PC-3 (cell line): ENCODE measurements around the gene CTSF. TPM values are rescaled to one million over a fixed set of nuclear protein-coding genes. Genes with fewer than 3 reads are reported as not detected.
"Not testable (repeated sequence)": the region's sequence is repeated elsewhere in the genome, so short reads cannot be mapped to it uniquely, and the experiment has no call there.

Experiments
- ATAC-seq: fragments of 200-7000 bp; cut with Tn5 transposase; 2 replicates; pipeline ENCODE4 v1.9.1; 2020; ENCODE audit warnings: mild to moderate bottlenecking, moderate library complexity
- BruUV-seq: library from RNA; stranded (reverse); fragments of 400-500 nt; replicated peaks from 2 replicates; lab custom pipeline; 2021; lab: Mats Ljungman, UMichigan
- CTCF ChIA-PET: fragments of 300-600 bp; sonication (Branson Sonifier 250); formaldehyde crosslinking; loops from one replicate; lab custom pipeline; 2022; ENCODE audit warnings: antibody characterized with exemption; lab: Charles Lee
- POLR2A ChIA-PET: fragments of 300-600 bp; sonication (Branson Sonifier 250); formaldehyde crosslinking; loops from one replicate; lab custom pipeline; 2022; ENCODE audit warnings: antibody characterized with exemption; ENCODE audit not compliant: unreplicated experiment; lab: Charles Lee
- DNase-seq: peaks from one replicate; pipeline ENCODE4 v3.0.0-alpha.2; 2015
- H2AFZ ChIP-seq: fragments of 300-600 bp; sonication (generic); 2 replicates; pipeline ENCODE4 v1.6.0; 2016; ENCODE audit warnings: antibody characterized with exemption, low read length
- H3F3A ChIP-seq: fragments of 300-600 bp; sonication (generic); one replicate; pipeline ENCODE4 v1.6.0; 2017; ENCODE audit warnings: antibody characterized with exemption, low read length, control low read depth, mild to moderate bottlenecking; ENCODE audit not compliant: unreplicated experiment
- H3K27ac ChIP-seq: fragments of 300-600 bp; sonication (generic); 2 replicates; pipeline ENCODE4 v1.5.1; 2016; ENCODE audit warnings: mild to moderate bottlenecking, low read length
- H3K27me3 ChIP-seq: fragments of 300-600 bp; sonication (generic); 2 replicates; pipeline ENCODE4 v1.6.1; 2016; ENCODE audit warnings: low read length, mixed read lengths
- H3K36me3 ChIP-seq: fragments of 300-600 bp; sonication (generic); 2 replicates; pipeline ENCODE4 v1.6.1; 2016; ENCODE audit warnings: low read depth, mixed run types, low read length, mixed read lengths
- H3K4me1 ChIP-seq: fragments of 300-600 bp; sonication (generic); 2 replicates; pipeline ENCODE4 v1.5.1; 2016; ENCODE audit warnings: low read length; ENCODE audit not compliant: insufficient read depth
- H3K4me2 ChIP-seq: fragments of 300-600 bp; sonication (generic); 2 replicates; pipeline ENCODE4 v1.6.0; 2016; ENCODE audit warnings: low read length
- H3K4me3 ChIP-seq: fragments of 300-600 bp; sonication (generic); 2 replicates; pipeline ENCODE4 v1.5.1; 2016; ENCODE audit warnings: mild to moderate bottlenecking, low read length, mixed read lengths
- H3K79me2 ChIP-seq: fragments of 300-600 bp; sonication (generic); 2 replicates; pipeline ENCODE4 v1.6.1; 2017; ENCODE audit warnings: low read length, mixed read lengths
- H3K9ac ChIP-seq: fragments of 300-600 bp; sonication (generic); 2 replicates; pipeline ENCODE4 v1.6.0; 2016; ENCODE audit warnings: mild to moderate bottlenecking, low read length
- H3K9me2 ChIP-seq: fragments of 300-600 bp; sonication (generic); replicated peaks from 2 replicates; pipeline ENCODE4 v1.6.1; 2016; ENCODE audit warnings: mixed run types, low read length, mixed read lengths
- H3K9me3 ChIP-seq: fragments of 300-600 bp; sonication (generic); 2 replicates; pipeline ENCODE4 v1.6.1; 2016; ENCODE audit warnings: low read length, mixed read lengths
- H4K20me1 ChIP-seq: fragments of 300-600 bp; sonication (generic); 2 replicates; pipeline ENCODE4 v1.6.1; 2016; ENCODE audit warnings: low read length, mixed read lengths
- EZH2 ChIP-seq: fragments of 300-600 bp; sonication (generic); IDR thresholded peaks from one replicate; pipeline ENCODE4 v1.6.1; 2017; ENCODE audit warnings: antibody characterized with exemption, mild to moderate bottlenecking, low read length; ENCODE audit not compliant: unreplicated experiment
- EZH2phosphoT487 ChIP-seq: fragments of 300-600 bp; sonication (generic); IDR thresholded peaks from 2 replicates; pipeline ENCODE4 v1.6.1; 2018; ENCODE audit warnings: mild to moderate bottlenecking, antibody characterized with exemption, low read length, borderline replicate concordance
- intact Hi-C: fragments of 100-400 bp; cut with micrococcal nuclease; formaldehyde crosslinking; loops from 2 replicates; pipeline ENCODE4 v1.9.0; 2023
- total RNA-seq: library from RNA; depleted of rRNA; stranded (reverse); fragments of >200 nt; gene quantifications from 2 replicates; pipeline ENCODE4 v1.2.3, GENCODE V29; 2014
- TF ChIP-seq, protein P1 (sequence below): fragments of 300-600 bp; sonication (generic); conservative IDR thresholded peaks from 2 replicates; pipeline ENCODE4 v1.5.1; 2017; ENCODE audit warnings: antibody characterized with exemption, low read depth, mild to moderate bottlenecking, low read length

The CTSF gene
- total RNA-seq, 1 experiment from 2014 or later, result 9.4 TPM

DNA sequence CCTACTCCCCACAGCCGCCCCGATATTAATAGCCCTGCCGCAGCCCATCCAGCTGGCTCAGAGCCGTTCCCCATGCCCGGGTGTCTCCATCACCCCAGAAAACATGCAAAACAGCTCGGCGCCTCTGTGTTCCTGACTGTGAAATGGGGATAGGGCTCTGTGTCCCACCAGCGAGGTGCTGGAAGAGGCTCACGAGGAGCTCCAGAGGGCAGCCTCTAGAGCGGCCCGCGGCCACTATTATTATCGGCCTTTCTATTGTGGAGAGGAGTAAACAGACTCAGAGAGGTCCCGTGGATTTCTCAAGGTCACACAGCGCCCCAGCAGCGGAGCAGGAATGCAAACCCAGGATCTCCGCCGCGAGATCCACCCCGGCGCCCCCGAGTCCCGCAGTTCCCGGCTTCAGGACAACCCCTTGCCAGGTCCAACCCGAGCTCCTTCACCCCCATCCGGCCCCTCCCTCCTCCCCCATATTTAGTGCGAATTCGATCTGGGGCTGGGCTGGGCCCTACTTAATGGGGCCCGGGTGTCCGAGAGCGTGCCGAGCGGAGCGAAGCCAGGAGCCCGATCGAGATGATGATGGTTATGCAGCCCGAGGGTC, 21.9 kb downstream of the CTSF start, which contains the start of gene ACTN3:
ACTN3 (plus strand) TSS at position 536 of the 598 bp plus-strand sequence; CDS start at position 571, 35 bp downstream.
- Histone ChIP-seq H3K9me2 (no peaks in the 10 kb centered on the region), H3K4me2 (peak within 1 kb of the TSS; percentile 88), H3K9ac (peak within 1 kb of the TSS; percentile 89), H3K36me3 (no peaks in the 10 kb centered on the region), H3K27ac (0 out of 2 replicates have a peak within 1 kb of the TSS, but pooled peaks have one; percentile 10), H3K4me1 (peaks cover 21% of the 10 kb centered on the region), H3K9me3 (no peaks in the 10 kb centered on the region), H2AFZ (peak within 1 kb of the TSS; percentile 96), H3K4me3 (peak within 1 kb of the TSS; percentile 89), H3F3A (no peaks in the 10 kb centered on the region), H4K20me1 (no peaks in the 10 kb centered on the region), H3K79me2 (0 out of 2 replicates have a peak, but pooled peaks cover 4% of the 10 kb centered on the region), H3K27me3 (no peaks in the 10 kb centered on the region)
- DNase-seq, result no peak
- TF ChIP-seq EZH2phosphoT487 (no peak), EZH2 (no peak)
- TF ChIP-seq, protein P1, sequence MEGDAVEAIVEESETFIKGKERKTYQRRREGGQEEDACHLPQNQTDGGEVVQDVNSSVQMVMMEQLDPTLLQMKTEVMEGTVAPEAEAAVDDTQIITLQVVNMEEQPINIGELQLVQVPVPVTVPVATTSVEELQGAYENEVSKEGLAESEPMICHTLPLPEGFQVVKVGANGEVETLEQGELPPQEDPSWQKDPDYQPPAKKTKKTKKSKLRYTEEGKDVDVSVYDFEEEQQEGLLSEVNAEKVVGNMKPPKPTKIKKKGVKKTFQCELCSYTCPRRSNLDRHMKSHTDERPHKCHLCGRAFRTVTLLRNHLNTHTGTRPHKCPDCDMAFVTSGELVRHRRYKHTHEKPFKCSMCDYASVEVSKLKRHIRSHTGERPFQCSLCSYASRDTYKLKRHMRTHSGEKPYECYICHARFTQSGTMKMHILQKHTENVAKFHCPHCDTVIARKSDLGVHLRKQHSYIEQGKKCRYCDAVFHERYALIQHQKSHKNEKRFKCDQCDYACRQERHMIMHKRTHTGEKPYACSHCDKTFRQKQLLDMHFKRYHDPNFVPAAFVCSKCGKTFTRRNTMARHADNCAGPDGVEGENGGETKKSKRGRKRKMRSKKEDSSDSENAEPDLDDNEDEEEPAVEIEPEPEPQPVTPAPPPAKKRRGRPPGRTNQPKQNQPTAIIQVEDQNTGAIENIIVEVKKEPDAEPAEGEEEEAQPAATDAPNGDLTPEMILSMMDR, result no peak
- ATAC-seq, result no peak
- CTCF ChIA-PET, result interaction anchor here (0.6 kb wide), 1 partner anchor 116 kb away, joined by 17 read pairs; no protein-coding TSS in a partner anchor
- POLR2A ChIA-PET, result interaction anchor here (0.6 to 0.8 kb wide), 5 partner anchors 10 to 113 kb away, joined by 3 to 7 read pairs (median 3); partner anchors contain the start of gene DPP3
- intact Hi-C loops, result loop anchor here (1.0 to 2.0 kb wide), 2 partner anchors 46 to 70 kb away; partner anchors contain the start of gene RBM14
- BruUV-seq, result no TSS peak

DNA sequence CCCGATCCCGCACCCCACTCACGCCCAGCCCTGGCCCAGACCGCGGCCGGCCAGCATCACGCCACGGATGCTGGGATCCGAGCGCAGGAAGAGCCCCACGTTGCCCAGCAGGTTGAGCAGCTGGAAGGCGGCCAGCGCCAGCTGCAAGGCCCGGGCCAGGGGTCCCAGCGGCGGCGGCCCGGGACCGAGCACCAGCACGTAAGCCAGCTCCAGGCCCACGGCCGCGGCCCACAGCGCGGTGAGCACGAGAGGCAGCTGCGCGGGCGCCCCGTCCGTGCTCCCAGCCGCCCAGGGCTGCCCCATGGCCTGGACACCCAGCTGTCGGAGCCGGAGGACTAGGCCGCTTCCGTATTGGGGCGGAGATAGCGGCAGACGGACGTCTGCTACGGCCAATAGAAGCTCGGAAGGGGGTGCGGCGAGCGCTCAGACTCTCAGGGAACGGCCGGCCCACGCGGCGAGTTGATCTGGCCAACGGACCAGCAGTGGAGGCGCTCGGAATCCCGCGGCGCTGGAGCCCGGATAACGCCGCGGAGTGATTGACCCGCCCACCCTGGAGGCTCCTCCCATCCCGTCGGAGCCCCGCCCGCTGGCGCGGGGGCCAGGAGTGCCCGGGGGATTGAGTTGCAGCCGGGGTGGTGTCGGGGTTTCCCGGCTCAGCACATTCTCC, 22.6 kb downstream of the CTSF start, which contains the start of gene ZDHHC24:
ZDHHC24 (minus strand) TSS at position 348 of the 667 bp plus-strand sequence; CDS start at position 303, 45 bp downstream.
- H3K27ac ChIP-seq, result 0 out of 2 replicates have a peak within 1 kb of the TSS, but pooled peaks have one; percentile 10
- H3F3A ChIP-seq, result no peaks in the 10 kb centered on the region
- intact Hi-C loops, result loop anchor here (1.0 to 2.0 kb wide), 2 partner anchors 46 to 71 kb away; partner anchors contain the start of gene RBM14
- TF ChIP-seq EZH2phosphoT487 (no peak), EZH2 (no peak)
- TF ChIP-seq, protein P1, result no peak
- H2AFZ ChIP-seq, result peak within 1 kb of the TSS; percentile 96
- 0 out of 2 replicates have a peak, but pooled peaks cover 4% of the 10 kb centered on the region for H3K79me2 ChIP-seq
- no peaks in the 10 kb centered on the region for H3K9me3 ChIP-seq
- H3K9ac ChIP-seq, result peak within 1 kb of the TSS; percentile 89
- peak within 1 kb of the TSS; percentile 88 for H3K4me2 ChIP-seq
- ATAC-seq, result peak; percentile 96
- DNase-seq, result peak; percentile 99
- H3K27me3 ChIP-seq, result no peaks in the 10 kb centered on the region
- no peaks in the 10 kb centered on the region for H3K36me3 ChIP-seq
- peak within 1 kb of the TSS; percentile 89 for H3K4me3 ChIP-seq
- no TSS peak for BruUV-seq
- H4K20me1 ChIP-seq, result no peaks in the 10 kb centered on the region
- ChIA-PET CTCF (interaction anchor here (0.6 kb wide), 1 partner anchor 115 kb away, joined by 17 read pairs; no protein-coding TSS in a partner anchor), POLR2A (interaction anchor here (0.6 to 0.8 kb wide), 5 partner anchors 10 to 114 kb away, joined by 3 to 7 read pairs (median 3); partner anchors contain the start of gene DPP3)
- H3K9me2 ChIP-seq, result no peaks in the 10 kb centered on the region
- peaks cover 21% of the 10 kb centered on the region for H3K4me1 ChIP-seq

DNA sequence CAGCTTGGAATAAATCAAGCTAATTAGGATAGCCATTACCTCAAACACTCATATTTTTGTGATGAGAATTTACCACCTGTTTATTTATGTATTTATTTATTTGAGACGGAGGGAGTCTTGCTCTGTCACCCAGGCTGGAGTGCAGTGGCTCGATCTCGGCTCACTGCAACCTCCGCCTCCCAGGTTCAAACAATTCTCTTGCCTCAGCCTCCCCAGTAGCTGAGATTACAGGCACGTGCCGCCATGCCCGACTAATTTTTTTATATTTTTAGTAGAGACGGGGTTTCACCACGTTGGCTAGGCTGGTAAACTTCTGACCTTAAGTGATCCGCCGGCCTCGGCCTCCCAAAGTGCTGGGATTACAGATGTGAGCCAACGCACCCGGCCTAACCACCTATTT, 23.5 kb downstream of the CTSF start:
- BruUV-seq, result TSS peak; percentile 85
- H3K36me3 ChIP-seq, H3K27me3 ChIP-seq, H3K79me2 ChIP-seq, H3K9me2 ChIP-seq, intact Hi-C loops, CTCF ChIA-PET, H4K20me1 ChIP-seq, DNase-seq, ATAC-seq, H3F3A ChIP-seq, H3K9me3 ChIP-seq, H3K27ac ChIP-seq, POLR2A ChIA-PET: not testable (repeated sequence)
- peak overlapping the region; percentile 89 for H3K9ac ChIP-seq
- H3K4me3 ChIP-seq, result peak overlapping the region; percentile 89
- peak overlapping the region; percentile 88 for H3K4me2 ChIP-seq
- peak overlapping the region; percentile 96; the same call in 1 of the 2 replicates for H2AFZ ChIP-seq
- peaks cover 21% of the 10 kb centered on the region for H3K4me1 ChIP-seq
